ENCODE data around the gene GJB6.

Gene GJB6

GRCh38 chr13:20227288-20227687, 4.8 kb downstream of the GJB6 start:
- DNase-seq: no peak

GRCh38 chr13:20222553-20222952, 9.6 kb downstream of the GJB6 start:
- DNase-seq: no peak

- DNase-seq: no peak
These were observed 10.3 kb downstream of the GJB6 start for GRCh38 chr13:20221772-20222171.

DNA sequence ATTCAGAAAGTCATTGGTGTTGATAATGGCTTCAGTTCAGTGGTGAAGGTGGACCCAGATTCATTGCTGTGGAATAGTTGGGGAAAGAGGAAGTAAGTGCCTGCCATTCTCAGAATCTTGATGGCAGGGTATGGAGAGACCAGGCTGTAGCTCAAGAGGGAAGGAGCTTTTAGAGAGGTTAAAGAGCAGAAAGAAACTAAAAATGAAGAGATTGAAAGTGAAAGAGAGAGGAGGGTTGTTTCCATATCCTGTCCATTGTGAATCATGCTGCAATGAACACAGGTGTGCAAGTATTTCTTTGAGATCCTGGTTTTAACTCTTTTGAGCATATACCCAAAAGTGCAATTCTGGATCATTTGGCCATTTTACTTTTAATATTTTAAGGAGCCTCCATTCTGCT, 12.5 kb downstream of the GJB6 start:
- DNase-seq: no peak

- DNase-seq: no peak
These were observed 15.0 kb downstream of the GJB6 start for GRCh38 chr13:20217168-20217567.

- DNase-seq: peak in 1 of 2 experiments; percentile 21
These were observed 22.2 kb downstream of the GJB6 start for GRCh38 chr13:20209948-20210347.

GRCh38 chr13:20206698-20207235, 25.4 kb downstream of the GJB6 start:
- DNase-seq: no peak

GRCh38 chr13:20206065-20206697, 25.9 kb downstream of the GJB6 start:
- no peak for DNase-seq

DNA sequence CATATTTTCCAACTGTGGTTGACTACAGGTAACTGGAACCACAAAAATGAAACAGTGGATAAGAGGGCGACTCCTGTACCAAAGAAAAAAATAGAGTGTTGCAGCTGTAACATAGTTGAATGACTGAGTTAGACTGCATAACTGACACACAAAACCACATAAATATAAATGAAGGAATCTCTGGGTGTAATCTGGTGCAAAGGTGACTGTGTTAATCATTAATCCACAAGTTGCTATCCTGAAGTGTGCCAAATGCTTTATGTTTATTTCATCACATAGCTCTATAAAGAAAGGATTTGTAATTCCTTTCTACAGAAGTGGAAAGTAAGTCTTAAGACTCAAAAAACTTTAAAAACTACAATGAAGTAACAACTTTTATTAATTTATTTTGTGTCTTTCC, 33.3 kb downstream of the GJB6 start:
- no peak for DNase-seq

GRCh38 chr13:20197361-20197834, 34.7 kb downstream of the GJB6 start:
- DNase-seq: peak in 1 of 2 experiments; percentile 62

- no peak for DNase-seq
These were observed 36.3 kb downstream of the GJB6 start for GRCh38 chr13:20195801-20196200.

- no peak for DNase-seq
These were observed 38.0 kb downstream of the GJB6 start for GRCh38 chr13:20193907-20194631.

- DNase-seq: peak in 1 of 2 experiments; percentile 26
These were observed 38.8 kb downstream of the GJB6 start for GRCh38 chr13:20193162-20193906.

GRCh38 chr13:20192836-20193161, 39.3 kb downstream of the GJB6 start, which contains the start of gene GJB2:
Gene GJB2 (minus strand): TSS chr13:20192938. CDS start chr13:20189581, 3,357 bp downstream.
- DNase-seq: no peak

DNA sequence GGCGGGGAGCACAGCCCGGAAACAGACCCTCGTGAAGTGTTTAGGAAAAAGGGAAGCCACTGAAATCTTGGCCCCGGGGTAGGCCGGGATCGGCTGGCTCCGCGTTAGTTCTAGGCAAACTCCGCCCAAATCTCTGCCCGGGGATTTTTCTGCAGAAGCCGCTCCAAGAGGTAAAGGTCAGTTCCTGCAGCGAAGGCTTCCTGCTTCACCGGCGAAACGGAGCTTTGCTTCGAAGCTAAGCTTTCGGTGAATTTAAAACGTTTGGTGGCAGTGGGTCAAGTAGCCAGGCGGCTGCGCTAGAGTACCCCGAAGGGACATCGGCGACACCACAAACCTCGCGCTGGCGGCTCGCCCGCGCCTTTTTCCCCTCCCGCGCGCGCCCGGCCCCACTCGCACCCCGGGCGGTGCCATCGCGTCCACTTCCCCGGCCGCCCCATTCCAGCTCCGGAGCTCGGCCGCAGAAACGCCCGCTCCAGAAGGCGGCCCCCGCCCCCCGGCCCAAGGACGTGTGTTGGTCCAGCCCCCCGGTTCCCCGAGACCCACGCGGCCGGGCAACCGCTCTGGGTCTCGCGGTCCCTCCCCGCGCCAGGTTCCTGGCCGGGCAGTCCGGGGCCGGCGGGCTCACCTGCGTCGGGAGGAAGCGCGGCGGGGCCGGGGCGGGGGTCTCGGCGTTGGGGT, 39.8 kb downstream of the GJB6 start:
- peak in 1 of 2 experiments; percentile 44 for DNase-seq

GRCh38 chr13:20191311-20192157, 40.6 kb downstream of the GJB6 start:
- DNase-seq: no peak

GRCh38 chr13:20190481-20191310, 41.4 kb downstream of the GJB6 start:
- DNase-seq: no peak

DNA sequence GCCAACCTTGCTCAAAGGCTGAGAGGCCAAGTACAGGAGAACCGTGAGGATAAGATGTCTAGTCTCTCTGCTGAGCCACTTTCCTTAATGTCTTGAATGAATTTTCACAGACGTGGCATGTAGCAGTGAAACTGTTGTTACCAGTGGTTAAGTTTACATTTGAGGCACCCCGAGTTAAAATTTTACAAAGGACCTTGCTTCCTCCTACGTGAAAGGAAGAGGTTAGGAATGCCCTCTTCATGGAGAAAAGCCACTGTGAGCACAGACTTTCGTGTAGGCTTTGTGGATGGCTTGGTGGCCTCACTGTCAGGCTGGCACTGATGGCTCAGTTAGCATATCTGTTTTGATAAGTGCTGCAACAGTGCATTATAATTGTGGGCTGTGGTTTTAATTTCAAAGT, 42.0 kb downstream of the GJB6 start:
- no peak for DNase-seq

DNA sequence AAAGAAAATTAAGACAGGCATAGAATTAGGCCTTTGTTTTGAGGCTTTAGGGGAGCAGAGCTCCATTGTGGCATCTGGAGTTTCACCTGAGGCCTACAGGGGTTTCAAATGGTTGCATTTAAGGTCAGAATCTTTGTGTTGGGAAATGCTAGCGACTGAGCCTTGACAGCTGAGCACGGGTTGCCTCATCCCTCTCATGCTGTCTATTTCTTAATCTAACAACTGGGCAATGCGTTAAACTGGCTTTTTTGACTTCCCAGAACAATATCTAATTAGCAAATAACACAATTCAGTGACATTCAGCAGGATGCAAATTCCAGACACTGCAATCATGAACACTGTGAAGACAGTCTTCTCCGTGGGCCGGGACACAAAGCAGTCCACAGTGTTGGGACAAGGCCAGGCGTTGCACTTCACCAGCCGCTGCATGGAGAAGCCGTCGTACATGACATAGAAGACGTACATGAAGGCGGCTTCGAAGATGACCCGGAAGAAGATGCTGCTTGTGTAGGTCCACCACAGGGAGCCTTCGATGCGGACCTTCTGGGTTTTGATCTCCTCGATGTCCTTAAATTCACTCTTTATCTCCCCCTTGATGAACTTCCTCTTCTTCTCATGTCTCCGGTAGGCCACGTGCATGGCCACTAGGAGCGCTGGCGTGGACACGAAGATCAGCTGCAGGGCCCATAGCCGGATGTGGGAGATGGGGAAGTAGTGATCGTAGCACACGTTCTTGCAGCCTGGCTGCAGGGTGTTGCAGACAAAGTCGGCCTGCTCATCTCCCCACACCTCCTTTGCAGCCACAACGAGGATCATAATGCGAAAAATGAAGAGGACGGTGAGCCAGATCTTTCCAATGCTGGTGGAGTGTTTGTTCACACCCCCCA, 43.2 kb downstream of the GJB6 start:
- no peak for DNase-seq

DNA sequence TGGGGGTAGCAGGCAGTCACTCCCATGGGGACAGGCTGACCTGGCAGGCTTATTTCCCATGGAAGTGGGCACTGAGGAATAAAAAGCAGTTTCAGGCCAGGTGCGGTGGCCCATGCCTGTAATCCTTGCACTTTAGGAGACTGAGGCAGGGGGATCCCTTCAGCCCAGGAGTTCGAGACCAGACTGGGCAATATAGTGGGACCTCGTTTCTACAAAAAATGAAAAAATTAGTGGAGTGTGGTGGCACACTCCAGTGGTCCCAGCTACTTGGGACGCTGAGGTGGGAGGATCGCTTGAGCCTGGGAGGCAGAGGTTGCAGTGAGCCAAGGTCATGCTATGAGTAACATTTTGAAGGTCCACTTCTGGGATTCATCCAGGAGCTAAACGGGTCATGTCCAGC, 45.3 kb downstream of the GJB6 start:
- DNase-seq: no peak

All from NCI-H524 (cell line).